ENCODE results near the gene HOOK1.

HOOK1 gene

GRCh38 chr1:59814901-59815825 is at the start of gene HOOK1:
Gene HOOK1 (plus strand): TSS chr1:59814949. CDS start chr1:59815118, 169 bp downstream.
- no peaks in the 10 kb centered on the region for H3K4me1 ChIP-seq (ENCODE audit: control insufficient read depth, low read length)
- H3K4me3 ChIP-seq (ENCODE audit: low read length): no peak within 1 kb of the TSS
- H3F3A ChIP-seq (ENCODE audit: control insufficient read depth, insufficient read depth): no peaks in the 10 kb centered on the region
- TF ChIP-seq CTCF (IDR thresholded peaks at IDR 0.05; ENCODE audit: low read depth, low read length, poor library complexity, severe bottlenecking): no peak
- TF ChIP-seq EZH2phosphoT487 (IDR thresholded peaks at IDR 0.05; ENCODE audit: borderline replicate concordance, low read length): no peak
- no peaks in the 10 kb centered on the region for H3K9me3 ChIP-seq (ENCODE audit: control insufficient read depth, insufficient read depth, low read length)
- no peak within 1 kb of the TSS for H3K4me2 ChIP-seq (ENCODE audit: low read length)
- H4K20me1 ChIP-seq (ENCODE audit: control insufficient read depth, insufficient read depth, low read depth, low read length): no peaks in the 10 kb centered on the region
- no peak within 1 kb of the TSS for H3K27ac ChIP-seq (ENCODE audit: low read depth, low read length)
- no peaks in the 10 kb centered on the region for H3K79me2 ChIP-seq (ENCODE audit: control insufficient read depth, low read length)
- H3K36me3 ChIP-seq (ENCODE audit: control insufficient read depth, low read length): no peaks in the 10 kb centered on the region
- H3K27me3 ChIP-seq (ENCODE audit: control insufficient read depth, low read length): no peaks in the 10 kb centered on the region
- H3K9me2 ChIP-seq (replicated peaks; ENCODE audit: control insufficient read depth, low read length): no peaks in the 10 kb centered on the region

GRCh38 chr1:59765011-59765730 is 49.6 kb upstream of the HOOK1 start:
- TF ChIP-seq CTCF (IDR thresholded peaks at IDR 0.05; ENCODE audit: low read depth, low read length, poor library complexity, severe bottlenecking) (no peak), EZH2phosphoT487 (IDR thresholded peaks at IDR 0.05; ENCODE audit: borderline replicate concordance, low read length) (no peak)
- no peaks in the 10 kb centered on the region for H3K27me3 ChIP-seq (ENCODE audit: control insufficient read depth, low read length)
- H3K4me1 ChIP-seq (ENCODE audit: control insufficient read depth, low read length): no peaks in the 10 kb centered on the region
- H3K36me3 ChIP-seq (ENCODE audit: control insufficient read depth, low read length): no peaks in the 10 kb centered on the region
- H3K9me2 ChIP-seq (replicated peaks; ENCODE audit: control insufficient read depth, low read length): no peaks in the 10 kb centered on the region
- H3K9me3 ChIP-seq (ENCODE audit: control insufficient read depth, insufficient read depth, low read length): no peaks in the 10 kb centered on the region
- no peak overlapping the region for H3K4me2 ChIP-seq (ENCODE audit: low read length)
- no peak overlapping the region for H3K27ac ChIP-seq (ENCODE audit: low read depth, low read length)
- no peak overlapping the region for H3K4me3 ChIP-seq (ENCODE audit: low read length)
- no peaks in the 10 kb centered on the region for H3F3A ChIP-seq (ENCODE audit: control insufficient read depth, insufficient read depth)
- H4K20me1 ChIP-seq (ENCODE audit: control insufficient read depth, insufficient read depth, low read depth, low read length): no peaks in the 10 kb centered on the region
- no peaks in the 10 kb centered on the region for H3K79me2 ChIP-seq (ENCODE audit: control insufficient read depth, low read length)

- no peak overlapping the region for H3K27ac ChIP-seq (ENCODE audit: low read depth, low read length)
- H3K9me2 ChIP-seq (replicated peaks; ENCODE audit: control insufficient read depth, low read length): no peaks in the 10 kb centered on the region
- H3K4me2 ChIP-seq (ENCODE audit: low read length): no peak overlapping the region
- H3K9me3 ChIP-seq (ENCODE audit: control insufficient read depth, insufficient read depth, low read length): no peaks in the 10 kb centered on the region
- H4K20me1 ChIP-seq (ENCODE audit: control insufficient read depth, insufficient read depth, low read depth, low read length): no peaks in the 10 kb centered on the region
- H3K27me3 ChIP-seq (ENCODE audit: control insufficient read depth, low read length): no peaks in the 10 kb centered on the region
- H3F3A ChIP-seq (ENCODE audit: control insufficient read depth, insufficient read depth): no peaks in the 10 kb centered on the region
- no peaks in the 10 kb centered on the region for H3K4me1 ChIP-seq (ENCODE audit: control insufficient read depth, low read length)
- TF ChIP-seq EZH2phosphoT487 (IDR thresholded peaks at IDR 0.05; ENCODE audit: borderline replicate concordance, low read length): no peak
- no peak for TF ChIP-seq CTCF (IDR thresholded peaks at IDR 0.05; ENCODE audit: low read depth, low read length, poor library complexity, severe bottlenecking)
- H3K4me3 ChIP-seq (ENCODE audit: low read length): no peak overlapping the region
- no peaks in the 10 kb centered on the region for H3K36me3 ChIP-seq (ENCODE audit: control insufficient read depth, low read length)
- H3K79me2 ChIP-seq (ENCODE audit: control insufficient read depth, low read length): no peaks in the 10 kb centered on the region
These were observed 48.4 kb upstream of the HOOK1 start for GRCh38 chr1:59766227-59766855.
